Loucy (cell line): ENCODE results near the gene FAM171A2.

Experiments
- EZH2phosphoT487 ChIP-seq: fragments of 200-600 bp; IDR thresholded peaks from 2 replicates; pipeline ENCODE4 v1.6.1; 2018; ENCODE audit warnings: antibody characterized with exemption, mild to moderate bottlenecking, moderate library complexity, borderline replicate concordance
- TF ChIP-seq, protein P1 (sequence below): fragments of 200-600 bp; sonication (generic); conservative IDR thresholded peaks from 2 replicates; pipeline ENCODE4 v1.5.1; 2014; ENCODE audit warnings: mild to moderate bottlenecking, antibody characterized with exemption, low read length

DNA sequence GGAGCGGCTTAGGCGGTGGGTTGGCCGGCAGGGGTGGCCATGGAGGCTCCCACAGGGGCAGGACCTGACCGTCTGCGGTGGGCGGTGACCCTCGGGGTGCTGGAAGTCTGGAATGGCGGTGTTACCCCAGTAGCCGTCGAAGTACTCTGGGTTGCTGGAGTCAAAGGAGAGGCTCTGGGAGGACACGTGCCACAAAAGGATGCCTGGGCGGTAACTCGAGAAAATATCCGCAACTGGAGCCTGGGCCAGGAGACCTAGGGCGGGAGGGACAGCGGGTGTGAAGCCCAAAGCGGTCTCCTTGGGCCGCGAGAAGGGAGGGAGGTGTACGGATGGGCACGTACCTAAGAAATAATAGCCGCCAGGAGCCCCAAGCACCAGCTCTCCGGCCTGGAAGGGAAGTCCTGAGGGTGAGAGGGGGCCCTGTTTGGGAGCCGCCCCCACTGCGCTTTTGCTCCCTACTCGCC is 21.2 kb upstream of the FAM171A2 start:
- TF ChIP-seq, protein P1, sequence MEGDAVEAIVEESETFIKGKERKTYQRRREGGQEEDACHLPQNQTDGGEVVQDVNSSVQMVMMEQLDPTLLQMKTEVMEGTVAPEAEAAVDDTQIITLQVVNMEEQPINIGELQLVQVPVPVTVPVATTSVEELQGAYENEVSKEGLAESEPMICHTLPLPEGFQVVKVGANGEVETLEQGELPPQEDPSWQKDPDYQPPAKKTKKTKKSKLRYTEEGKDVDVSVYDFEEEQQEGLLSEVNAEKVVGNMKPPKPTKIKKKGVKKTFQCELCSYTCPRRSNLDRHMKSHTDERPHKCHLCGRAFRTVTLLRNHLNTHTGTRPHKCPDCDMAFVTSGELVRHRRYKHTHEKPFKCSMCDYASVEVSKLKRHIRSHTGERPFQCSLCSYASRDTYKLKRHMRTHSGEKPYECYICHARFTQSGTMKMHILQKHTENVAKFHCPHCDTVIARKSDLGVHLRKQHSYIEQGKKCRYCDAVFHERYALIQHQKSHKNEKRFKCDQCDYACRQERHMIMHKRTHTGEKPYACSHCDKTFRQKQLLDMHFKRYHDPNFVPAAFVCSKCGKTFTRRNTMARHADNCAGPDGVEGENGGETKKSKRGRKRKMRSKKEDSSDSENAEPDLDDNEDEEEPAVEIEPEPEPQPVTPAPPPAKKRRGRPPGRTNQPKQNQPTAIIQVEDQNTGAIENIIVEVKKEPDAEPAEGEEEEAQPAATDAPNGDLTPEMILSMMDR = no peak
- no peak for TF ChIP-seq EZH2phosphoT487
